ENCODE results near the gene HDHD3.

- no peak for TF ChIP-seq SP1 (IDR thresholded peaks at IDR 0.05)
- TF ChIP-seq BHLHE40 (IDR thresholded peaks at IDR 0.05; ENCODE audit: borderline replicate concordance) = no peak
- no peak for TF ChIP-seq HDGF (IDR thresholded peaks at IDR 0.05; ENCODE audit: borderline replicate concordance)
- no peak for TF ChIP-seq SUZ12 (IDR thresholded peaks at IDR 0.05)
Measured at GRCh38 chr9:113393281-113393680, 16.5 kb upstream of the HDHD3 start.

Data from HEK293T (cell line).